Hepatic stellate cell (primary cell): ENCODE data around the gene LRMDA.

Experiments used
- DNase-seq: peaks from one replicate; pipeline ENCODE4 v3.0.0; 2011; ENCODE audit warnings: low spot score

The LRMDA gene

GRCh38 chr10:75402486-75403143 lies 28.8 kb upstream of the LRMDA start:
- peak; percentile 28 for DNase-seq

DNA sequence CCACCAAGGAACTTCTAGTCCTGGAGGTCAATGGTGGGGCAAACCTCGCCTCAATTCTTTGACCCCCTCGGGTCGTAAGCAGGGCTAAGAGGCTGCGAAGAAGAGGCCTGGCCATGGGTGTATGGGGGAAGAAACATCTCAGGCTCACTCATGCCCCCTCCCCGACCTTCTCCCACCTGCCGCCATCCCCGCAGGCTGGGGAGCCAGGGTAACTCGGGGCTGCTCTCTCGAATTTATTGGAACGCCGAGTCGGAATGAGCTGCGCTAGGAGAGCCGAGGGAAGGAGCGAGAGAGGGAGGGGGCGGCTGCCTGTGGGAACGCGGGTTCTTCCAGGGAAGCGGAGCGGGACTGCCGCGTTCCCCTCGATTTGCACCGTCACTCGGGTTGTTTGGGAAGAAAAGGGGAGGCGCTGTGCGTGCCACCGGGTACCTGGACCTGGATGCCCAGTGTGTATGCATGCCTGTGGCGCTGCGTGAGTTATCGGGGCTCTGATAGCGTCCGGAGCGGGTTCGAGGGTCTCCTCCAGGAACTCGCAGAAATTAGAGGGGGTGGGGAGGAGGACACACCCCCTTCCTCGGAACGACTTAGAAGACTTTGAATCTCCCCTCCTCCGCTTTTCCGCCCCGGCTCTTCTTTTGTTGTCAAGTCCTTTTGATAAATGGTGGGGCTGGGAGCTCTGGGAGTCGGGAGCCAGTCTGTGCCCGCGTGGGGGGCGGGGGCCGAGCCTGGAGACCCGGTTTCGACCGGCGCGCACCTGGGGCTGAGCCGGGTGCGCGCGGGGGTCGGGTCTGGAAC lies 28.1 kb upstream of the LRMDA start:
- DNase-seq, result peak; percentile 62

DNA sequence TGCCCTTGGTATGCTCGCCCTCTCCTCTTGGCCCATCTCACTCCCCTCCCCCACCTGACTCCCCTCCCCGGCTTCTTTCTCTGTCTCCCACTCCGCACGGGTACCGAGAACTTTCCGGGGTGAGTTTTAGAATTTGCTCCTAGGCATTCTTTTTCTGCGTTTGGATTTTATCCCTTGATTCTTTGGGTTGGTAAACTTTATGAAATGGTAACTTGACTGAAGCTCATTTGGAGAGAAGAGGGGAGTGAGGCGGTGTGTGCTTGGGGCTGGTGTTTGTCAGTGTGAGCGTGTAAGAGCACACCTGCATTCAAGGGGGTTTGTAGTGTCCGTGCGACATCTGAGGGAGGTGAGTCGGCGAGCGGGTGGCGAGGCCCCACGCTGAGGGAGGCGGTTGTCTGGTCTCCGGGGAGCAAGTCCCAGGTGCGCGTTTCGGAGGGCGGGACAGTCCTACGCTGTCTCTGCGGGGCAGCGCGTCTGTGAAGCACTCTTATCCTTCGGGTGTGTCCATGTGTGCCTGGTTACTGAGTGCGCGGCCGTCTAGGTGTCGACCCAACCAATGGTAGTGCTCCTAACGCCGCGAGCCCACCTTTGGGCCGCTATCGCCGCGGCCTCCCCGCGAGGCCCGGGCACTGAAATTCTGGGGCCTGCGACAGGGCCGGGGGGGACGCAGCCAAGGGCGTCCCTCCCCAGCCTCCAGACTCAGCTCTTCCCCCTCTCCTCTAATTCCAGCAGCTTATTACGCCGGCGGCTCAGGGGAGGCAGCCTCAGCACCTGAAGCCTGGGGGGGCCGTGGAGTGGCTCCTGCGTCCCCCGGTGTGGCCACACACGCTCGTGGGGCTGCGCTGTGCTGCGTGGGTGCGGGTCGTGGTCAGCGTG lies 27.2 kb upstream of the LRMDA start:
- DNase-seq, result no peak

DNA sequence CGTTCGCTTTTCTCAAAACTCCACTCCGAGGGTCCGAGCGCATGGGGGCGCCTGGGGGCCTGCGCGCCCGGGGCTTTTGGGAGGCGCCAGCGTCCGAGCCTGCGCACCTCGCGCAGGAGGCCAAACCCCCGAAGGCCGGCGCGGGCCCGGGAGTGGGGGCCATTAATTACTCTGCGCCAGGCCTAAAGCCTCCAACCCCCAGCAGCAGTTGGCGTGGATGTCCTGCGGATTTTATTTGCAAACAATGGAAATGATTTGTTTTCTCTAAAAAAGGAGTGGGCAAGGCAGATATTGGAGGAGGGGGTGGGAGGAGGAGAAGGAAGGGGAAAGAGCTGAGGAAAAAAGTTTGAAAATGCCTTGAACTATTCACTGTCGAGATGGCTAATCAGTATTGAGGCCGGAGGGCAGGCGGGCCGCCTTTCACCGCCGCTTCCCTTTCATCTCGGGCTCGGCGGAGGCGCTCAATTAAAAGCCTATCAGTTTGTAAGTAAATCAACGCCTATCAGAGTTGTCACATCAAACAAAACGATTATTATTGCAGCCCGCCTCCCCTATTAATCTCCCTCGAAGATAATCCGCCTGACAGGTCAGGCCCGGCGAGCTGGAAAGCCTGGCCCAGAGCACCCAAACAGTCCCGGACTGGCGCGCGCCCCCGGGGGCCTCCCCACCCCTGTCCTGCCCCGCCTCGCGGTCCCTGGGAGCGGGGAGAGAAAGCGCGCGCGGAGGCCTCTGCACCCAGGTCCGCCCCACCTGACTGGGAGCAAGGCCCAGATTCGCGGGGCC lies 26.4 kb upstream of the LRMDA start:
- DNase-seq, result no peak

GRCh38 chr10:75405598-75406461 lies 25.6 kb upstream of the LRMDA start:
- DNase-seq, result no peak

GRCh38 chr10:75406462-75407223 lies 24.8 kb upstream of the LRMDA start:
- no peak for DNase-seq

GRCh38 chr10:75407224-75407712 lies 24.2 kb upstream of the LRMDA start:
- no peak for DNase-seq

GRCh38 chr10:75407713-75408508 lies 23.5 kb upstream of the LRMDA start:
- peak; percentile 47 for DNase-seq

- DNase-seq, result peak; percentile 26
These were observed 22.9 kb upstream of the LRMDA start for GRCh38 chr10:75408509-75408875.

DNA sequence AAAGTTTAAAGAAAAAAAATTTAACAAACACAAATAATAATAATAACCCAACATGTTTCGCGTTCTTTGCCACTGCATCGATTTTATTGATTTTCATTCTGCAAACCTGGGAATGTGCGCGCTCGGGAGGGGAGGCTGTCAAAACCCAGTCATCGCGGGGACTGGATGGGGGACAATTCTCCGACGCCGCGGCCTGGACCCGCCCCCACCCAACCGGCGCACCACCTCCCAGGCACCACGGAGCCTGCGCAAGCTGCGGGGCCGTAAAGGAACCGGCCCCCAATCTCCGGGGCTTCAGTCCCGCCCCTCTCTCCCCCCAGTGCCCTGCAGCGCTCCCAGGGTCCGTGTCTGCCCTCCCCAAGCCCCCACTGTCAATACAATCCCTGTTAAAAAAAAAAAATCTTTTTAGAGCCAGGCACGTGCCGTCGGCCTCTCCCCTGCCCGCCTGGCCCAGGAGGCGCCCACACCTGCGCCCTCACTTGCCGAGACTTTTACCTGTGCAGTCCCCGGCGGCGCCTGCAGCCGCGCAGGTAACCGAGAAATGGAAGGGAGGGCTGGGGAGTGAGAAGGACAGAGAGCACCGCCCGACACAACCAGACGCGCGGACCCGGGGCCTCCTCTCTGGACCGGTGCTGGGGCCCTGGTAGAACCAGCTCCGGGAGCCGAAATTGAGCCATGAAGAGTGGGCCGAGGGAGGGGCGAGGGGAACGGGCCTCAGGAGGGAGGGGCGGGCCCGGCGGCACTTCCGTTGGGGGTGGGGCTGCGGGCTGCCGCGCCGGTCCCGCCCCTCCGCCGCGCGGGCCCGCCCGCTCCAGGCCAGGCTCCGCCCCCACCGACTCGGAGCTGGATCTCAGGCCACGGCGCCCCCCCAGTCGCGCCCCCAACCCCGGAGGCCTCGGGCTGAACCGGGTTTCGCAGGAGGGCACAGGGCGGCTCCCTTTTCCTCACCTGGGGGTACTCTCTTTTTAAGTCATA lies 22.2 kb upstream of the LRMDA start:
- DNase-seq, result peak; percentile 83

DNA sequence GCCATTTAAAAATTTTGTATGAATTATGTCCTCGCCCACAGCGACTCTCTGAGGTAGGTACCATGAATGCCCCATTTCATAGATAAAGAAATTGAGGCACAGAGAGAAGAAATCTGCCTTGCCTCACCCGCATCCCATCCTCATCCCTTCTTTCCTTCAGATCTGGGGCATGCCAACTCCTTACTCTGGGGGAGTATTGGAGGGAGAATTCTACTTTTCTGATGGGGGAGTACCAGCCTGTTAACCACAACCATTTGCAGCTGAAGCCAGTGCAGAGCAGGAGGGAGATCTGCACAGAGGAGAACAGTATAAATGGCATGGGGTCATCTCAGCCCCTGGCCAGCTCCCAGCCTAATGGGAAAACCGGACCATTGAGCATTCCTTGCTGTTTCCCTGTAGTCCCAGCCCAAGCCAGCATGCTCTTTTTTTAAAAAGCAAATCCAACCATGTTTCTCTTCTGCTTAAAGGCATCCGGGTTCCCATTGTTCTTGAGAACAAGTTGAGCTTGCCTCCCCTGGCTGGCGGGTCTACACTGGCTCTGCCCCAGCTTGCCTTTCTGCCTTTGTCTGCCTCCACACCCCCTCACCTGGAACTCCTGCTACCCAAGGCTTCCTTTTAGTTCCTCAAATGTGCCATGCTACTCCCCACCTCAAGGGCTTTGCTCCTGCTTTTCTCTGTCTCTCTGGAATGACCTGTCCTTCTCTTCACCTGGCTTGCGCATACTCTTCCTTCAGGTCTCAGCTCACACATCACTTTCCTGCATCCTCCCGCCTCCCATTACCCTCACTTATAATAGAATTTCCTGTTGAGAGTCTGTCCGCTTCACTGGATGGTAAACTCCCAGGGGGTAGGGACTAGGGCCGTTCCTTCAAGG lies 21.1 kb upstream of the LRMDA start:
- DNase-seq, result no peak

DNA sequence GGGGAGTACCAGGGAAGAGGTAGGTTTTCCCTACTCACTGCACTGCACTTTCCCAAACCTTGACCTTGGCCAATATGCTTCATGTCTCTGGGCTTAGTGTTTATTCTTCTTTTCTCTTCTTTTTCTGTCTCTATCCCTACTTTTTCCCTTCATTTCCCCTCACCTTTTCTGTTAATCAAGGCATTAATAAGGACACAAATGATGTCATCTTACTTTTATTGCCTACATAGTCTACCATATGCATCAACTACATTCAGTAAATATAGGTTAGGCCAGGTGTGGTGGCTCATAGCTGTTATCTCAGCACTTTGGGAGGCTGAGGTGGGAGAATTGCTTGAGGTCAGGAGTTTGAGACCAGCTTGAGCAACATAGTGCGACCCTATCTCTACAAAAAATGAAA lies 16.9 kb upstream of the LRMDA start:
- no peak for DNase-seq

GRCh38 chr10:75417522-75417927 lies 13.9 kb upstream of the LRMDA start:
- no peak for DNase-seq

GRCh38 chr10:75418293-75418692 lies 13.1 kb upstream of the LRMDA start:
- no peak for DNase-seq

- no peak for DNase-seq
These were observed 12.7 kb upstream of the LRMDA start for GRCh38 chr10:75418712-75419111.

- no peak for DNase-seq
These were observed 8.5 kb upstream of the LRMDA start for GRCh38 chr10:75422913-75423312.

GRCh38 chr10:75424571-75424970 lies 6.9 kb upstream of the LRMDA start:
- DNase-seq, result no peak
